Measurements from ENCODE around the gene CPLX3. TPM values are rescaled to one million over a fixed set of nuclear protein-coding genes. Genes with fewer than 3 reads are reported as not detected.
A peak's percentile ranks its signal among the peaks of the same experiment; 100 is the strongest.

Gene CPLX3
- total RNA-seq, 4 donors from 2014 or later = not detected

GRCh38 chr15:74864296-74864695 is 37.9 kb downstream of the CPLX3 start:
- Histone ChIP-seq H3K4me1 (peaks cover 0 to 55% (median 37%) of the 10 kb centered on the region in 4 donors), H3K27ac (no peak overlapping the region)
- TF ChIP-seq EP300 (IDR thresholded peaks at IDR 0.05) (no peak), CTCF (IDR thresholded peaks at IDR 0.05) (no peak), POLR2A (IDR thresholded peaks at IDR 0.05) (no peak)

GRCh38 chr15:74865316-74865715 is 38.9 kb downstream of the CPLX3 start:
- H3K4me1 ChIP-seq = peaks cover 0 to 55% (median 43%) of the 10 kb centered on the region in 4 donors

More at GRCh38 chr15:74864296-74864695, 37.9 kb downstream of the CPLX3 start:
- H3K9me3 ChIP-seq = no peaks in the 10 kb centered on the region
- WGBS, 2 donors = 86 to 89% methylated on average over 6 of the region's 6 CpGs
- H3K4me3 ChIP-seq = no peak overlapping the region
- no peaks in the 10 kb centered on the region for H3K27me3 ChIP-seq
- peaks cover 0 to 12% (median 0%) of the 10 kb centered on the region in 3 donors for H3K36me3 ChIP-seq
- no peak for DNase-seq (ENCODE audit: low spot score in 2 of 2)

GRCh38 chr15:74866090-74866489 is 39.7 kb downstream of the CPLX3 start:
- Histone ChIP-seq H3K9me3 (no peaks in the 10 kb centered on the region), H3K4me1 (peaks cover 0 to 63% (median 50%) of the 10 kb centered on the region in 4 donors), H3K27me3 (no peaks in the 10 kb centered on the region), H3K36me3 (peaks cover 0 to 12% (median 0%) of the 10 kb centered on the region in 3 donors), H3K4me3 (no peak overlapping the region), H3K27ac (peak overlapping the region in 1 of 4 donors; percentile 60)
- TF ChIP-seq EP300 (IDR thresholded peaks at IDR 0.05) = no peak
- DNase-seq (ENCODE audit: low spot score in 2 of 2) = no peak
- WGBS, 2 donors = 81 to 82% methylated on average over 6 of the region's 6 CpGs

More at GRCh38 chr15:74865316-74865715, 38.9 kb downstream of the CPLX3 start:
- no peak for TF ChIP-seq CTCF (IDR thresholded peaks at IDR 0.05)
- no peak for TF ChIP-seq EP300 (IDR thresholded peaks at IDR 0.05)
- TF ChIP-seq POLR2A (IDR thresholded peaks at IDR 0.05) = no peak
- no peaks in the 10 kb centered on the region for H3K27me3 ChIP-seq
- 88% methylated on average over 2 of the region's 2 CpGs for WGBS, 2 donors
- no peak for DNase-seq (ENCODE audit: low spot score in 2 of 2)
- H3K36me3 ChIP-seq = peaks cover 0 to 12% (median 0%) of the 10 kb centered on the region in 3 donors
- peak overlapping the region in 1 of 4 donors; percentile 43 for H3K27ac ChIP-seq
- no peak overlapping the region for H3K4me3 ChIP-seq
- no peaks in the 10 kb centered on the region for H3K9me3 ChIP-seq

GRCh38 chr15:74867466-74868038 is 41.1 kb downstream of the CPLX3 start:
- Histone ChIP-seq H3K4me1 (peaks cover 0 to 77% (median 64%) of the 10 kb centered on the region in 4 donors), H3K4me3 (no peak overlapping the region), H3K27ac (peak overlapping the region in 3 of 4 donors; percentile 58 to 93 (median 69)), H3K36me3 (peaks cover 0 to 12% (median 0%) of the 10 kb centered on the region in 3 donors), H3K27me3 (no peaks in the 10 kb centered on the region), H3K9me3 (no peaks in the 10 kb centered on the region)
- TF ChIP-seq CTCF (IDR thresholded peaks at IDR 0.05) (no peak), EP300 (IDR thresholded peaks at IDR 0.05) (no peak), POLR2A (IDR thresholded peaks at IDR 0.05) (no peak)
- DNase-seq (ENCODE audit: low spot score in 2 of 2) = no peak
- WGBS, 2 donors = 41 to 47% methylated on average over 1 of the region's 1 CpG

- Histone ChIP-seq H3K9me3 (no peaks in the 10 kb centered on the region), H3K27ac (peak overlapping the region in 3 of 4 donors; percentile 69 to 93 (median 92))
- 58 to 64% methylated on average over 6 of the region's 6 CpGs for WGBS, 2 donors
These were observed 41.6 kb downstream of the CPLX3 start for GRCh38 chr15:74868059-74868458.

More at GRCh38 chr15:74868059-74868458, 41.6 kb downstream of the CPLX3 start:
- H3K4me3 ChIP-seq = no peak overlapping the region
- H3K27me3 ChIP-seq = no peaks in the 10 kb centered on the region
- peak in 1 of 2 donors; percentile 31 for DNase-seq (ENCODE audit: low spot score in 2 of 2)
- peaks cover 0 to 12% (median 0%) of the 10 kb centered on the region in 3 donors for H3K36me3 ChIP-seq
- no peak for TF ChIP-seq CTCF (IDR thresholded peaks at IDR 0.05)
- TF ChIP-seq EP300 (IDR thresholded peaks at IDR 0.05) = peak in 1 of 2 donors; percentile 65
- H3K4me1 ChIP-seq = peaks cover 0 to 79% (median 64%) of the 10 kb centered on the region in 4 donors
